BE2C (cell line): ENCODE data around the gene WDR91.

ENCODE experiments used
- DNase-seq: peaks from one replicate; pipeline ENCODE4 v3.0.0-alpha.2; 2020
- H3K27me3 ChIP-seq: fragments of 250-450 bp; sonication (Bioruptor Pico); 2 replicates; pipeline ENCODE4 v1.5.1; 2020; ENCODE audit warnings: mild to moderate bottlenecking
- H3K36me3 ChIP-seq: fragments of 250-450 bp; sonication (Bioruptor Pico); 2 replicates; pipeline ENCODE4 v1.5.1; 2020; ENCODE audit warnings: mild to moderate bottlenecking
- H3K4me1 ChIP-seq: fragments of 250-450 bp; sonication (Bioruptor Pico); 2 replicates; pipeline ENCODE4 v1.5.1; 2020
- H3K4me3 ChIP-seq: 2 replicates; pipeline ENCODE4 v1.5.1; 2011; ENCODE audit warnings: low read depth, low read length
- H3K9me3 ChIP-seq: fragments of 250-450 bp; sonication (Bioruptor Pico); 2 replicates; pipeline ENCODE4 v1.5.1; 2020
- CTCF ChIP-seq: IDR thresholded peaks from 2 replicates; pipeline ENCODE4 v1.5.1; 2012; ENCODE audit warnings: mild to moderate bottlenecking, low read depth, low read length

Gene WDR91

GRCh38 chr7:135168489-135169140 lies 42.7 kb downstream of the WDR91 start:
- Histone ChIP-seq H3K4me1 (no peaks in the 10 kb centered on the region), H3K27me3 (no peaks in the 10 kb centered on the region), H3K9me3 (no peaks in the 10 kb centered on the region), H3K4me3 (no peak overlapping the region; the same call in 1 of the 2 replicates), H3K36me3 (peaks cover 41% of the 10 kb centered on the region)
- DNase-seq, result no peak
- no peak for TF ChIP-seq CTCF

GRCh38 chr7:135168001-135168400 lies 43.3 kb downstream of the WDR91 start:
- no peak for DNase-seq
- Histone ChIP-seq H3K4me3 (no peak overlapping the region), H3K9me3 (no peaks in the 10 kb centered on the region), H3K4me1 (no peaks in the 10 kb centered on the region), H3K36me3 (peaks cover 41% of the 10 kb centered on the region), H3K27me3 (no peaks in the 10 kb centered on the region)
- TF ChIP-seq CTCF, result no peak

- no peak overlapping the region for H3K4me3 ChIP-seq
Measured at GRCh38 chr7:135167365-135167917, 43.9 kb downstream of the WDR91 start.

GRCh38 chr7:135166338-135166990 lies 44.9 kb downstream of the WDR91 start:
- no peak for TF ChIP-seq CTCF
- Histone ChIP-seq H3K4me3 (no peak overlapping the region), H3K27me3 (no peaks in the 10 kb centered on the region), H3K9me3 (no peaks in the 10 kb centered on the region; the same call in 1 of the 2 replicates), H3K4me1 (no peaks in the 10 kb centered on the region), H3K36me3 (peaks cover 44% of the 10 kb centered on the region)
- no peak for DNase-seq

More at GRCh38 chr7:135167365-135167917, 43.9 kb downstream of the WDR91 start:
- no peaks in the 10 kb centered on the region for H3K27me3 ChIP-seq
- DNase-seq, result no peak
- TF ChIP-seq CTCF, result no peak
- no peaks in the 10 kb centered on the region; the same call in 1 of the 2 replicates for H3K9me3 ChIP-seq
- peaks cover 42% of the 10 kb centered on the region for H3K36me3 ChIP-seq
- no peaks in the 10 kb centered on the region for H3K4me1 ChIP-seq

- no peak overlapping the region for H3K4me3 ChIP-seq
- no peaks in the 10 kb centered on the region for H3K4me1 ChIP-seq
- no peak for TF ChIP-seq CTCF
Measured at GRCh38 chr7:135165862-135166261, 45.5 kb downstream of the WDR91 start.

More at GRCh38 chr7:135165862-135166261, 45.5 kb downstream of the WDR91 start:
- Histone ChIP-seq H3K36me3 (peaks cover 44% of the 10 kb centered on the region), H3K27me3 (no peaks in the 10 kb centered on the region), H3K9me3 (no peaks in the 10 kb centered on the region; the same call in 1 of the 2 replicates)
- no peak for DNase-seq
